Transverse colon (tissue), 4 donors: ENCODE results near the gene NELFE. TPM values are rescaled to one million over a fixed set of nuclear protein-coding genes. Genes with fewer than 3 reads are reported as not detected.
"Not testable (repeated sequence)": the region's sequence is repeated elsewhere in the genome, so short reads cannot be mapped to it uniquely, and the experiment has no call there.

ENCODE experiments used
- DNase-seq: peaks from one replicate; pipeline ENCODE4 v3.0.0-alpha.2; 2019
- H3K27ac ChIP-seq, 4 donors: fragments of 200-600 bp; sonication (generic); 2 replicates each; pipeline ENCODE4 v1.5.1; 2016 to 2018; ENCODE audit warnings: inconsistent platforms in 4 of 4
- H3K27me3 ChIP-seq: fragments of 200-600 bp; sonication (generic); 2 replicates; pipeline ENCODE4 v1.5.1; 2017; ENCODE audit warnings: inconsistent platforms
- H3K36me3 ChIP-seq, 4 donors: fragments of 200-600 bp; sonication (generic); 2 replicates each; pipeline ENCODE4 v1.5.1; 2017 to 2019; ENCODE audit warnings: inconsistent platforms in 4 of 4
- H3K4me1 ChIP-seq, 4 donors: fragments of 200-600 bp; sonication (generic); 2 replicates each; pipeline ENCODE4 v1.5.1; 2017 to 2020; ENCODE audit warnings: inconsistent platforms in 4 of 4
- H3K4me3 ChIP-seq, 4 donors: fragments of 200-600 bp; sonication (generic); 1 replicate in 1 of 4; 2 replicates in 3 of 4; pipeline versions ENCODE4 v1.5.1 to v1.6.1; 2017 to 2019; ENCODE audit warnings: inconsistent platforms in 4 of 4
- H3K9me3 ChIP-seq, 2 donors: fragments of 200-600 bp; sonication (generic); 2 replicates each; pipeline ENCODE4 v1.5.1; 2017 to 2019; ENCODE audit warnings: inconsistent platforms in 2 of 2
- WGBS, 2 donors: methylation state at CpG; one replicate each; pipeline ENCODE4 v1.1.5; 2018; ENCODE audit warnings: low coverage in 1 of 2; 5-methylcytosine and 5-hydroxymethylcytosine counted together
- in situ Hi-C, 4 donors: fragments of 200-750 bp; cut with MboI; loops; one replicate each; pipeline versions ENCODE4 v1.15.0 to v1.15.1; 2017; ENCODE audit warnings: low sequenced_read_pairs in 3 of 4, low pct_ligation_motif_present in 1 of 4, low pct_unique_long_range_greater_than_20kb in 1 of 4
- intact Hi-C: fragments of 100-400 bp; cut with DNase I; formaldehyde crosslinking; loops from one replicate; pipeline ENCODE4 v1.15.1; 2023; ENCODE audit warnings: low total_unique reads
- total RNA-seq, 4 donors: library from RNA; depleted of rRNA; stranded (reverse); fragments of >200 nt; gene quantifications; one replicate each; pipeline ENCODE4 v1.1.0, GENCODE V29; 2016

The NELFE gene
- total RNA-seq, 4 donors from 2014 or later = 59.2 to 114 (median 88.0) TPM

DNA sequence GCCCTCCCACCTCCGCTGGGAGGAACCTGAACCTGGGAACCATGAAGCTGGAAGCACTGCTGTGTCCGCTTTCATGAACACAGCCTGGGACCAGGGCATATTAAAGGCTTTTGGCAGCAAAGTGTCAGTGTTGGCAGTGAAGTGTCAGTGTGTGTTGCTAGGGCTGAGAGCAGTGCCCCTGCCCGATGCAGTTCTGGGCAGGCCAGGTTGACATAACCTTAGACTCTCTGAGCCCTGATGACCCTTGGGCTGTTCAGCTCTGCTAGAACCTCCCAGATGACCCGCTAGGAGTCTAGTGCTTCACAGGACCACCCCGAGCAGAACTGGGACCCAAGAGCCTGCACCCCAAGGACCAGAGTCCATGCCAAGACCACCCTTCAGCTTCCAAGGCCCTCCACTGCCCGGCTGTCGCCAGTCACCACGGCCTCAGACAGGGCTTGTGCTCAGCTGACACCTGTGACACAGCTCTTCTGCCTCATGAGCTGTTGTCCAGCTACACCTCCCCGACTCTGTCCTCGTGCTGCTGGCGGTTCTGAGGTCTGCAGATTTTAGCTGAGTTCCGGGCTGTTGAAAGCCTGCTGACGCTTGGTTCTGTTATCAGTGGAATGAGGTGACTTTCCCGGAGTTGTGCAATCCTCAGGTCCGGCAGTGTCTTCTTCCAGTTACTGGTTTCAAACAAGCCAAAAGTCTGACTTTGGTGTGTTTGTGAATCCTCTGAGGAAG, 43.9 kb upstream of the NELFE start:
- intact Hi-C loops, DNase-seq, H3K9me3 ChIP-seq, H3K27ac ChIP-seq, H3K4me3 ChIP-seq, H3K36me3 ChIP-seq, H3K4me1 ChIP-seq, H3K27me3 ChIP-seq, in situ Hi-C loops: not testable (repeated sequence)
- no CpG with 5 or more reads among the region's 15 CpGs for WGBS, 2 donors

DNA sequence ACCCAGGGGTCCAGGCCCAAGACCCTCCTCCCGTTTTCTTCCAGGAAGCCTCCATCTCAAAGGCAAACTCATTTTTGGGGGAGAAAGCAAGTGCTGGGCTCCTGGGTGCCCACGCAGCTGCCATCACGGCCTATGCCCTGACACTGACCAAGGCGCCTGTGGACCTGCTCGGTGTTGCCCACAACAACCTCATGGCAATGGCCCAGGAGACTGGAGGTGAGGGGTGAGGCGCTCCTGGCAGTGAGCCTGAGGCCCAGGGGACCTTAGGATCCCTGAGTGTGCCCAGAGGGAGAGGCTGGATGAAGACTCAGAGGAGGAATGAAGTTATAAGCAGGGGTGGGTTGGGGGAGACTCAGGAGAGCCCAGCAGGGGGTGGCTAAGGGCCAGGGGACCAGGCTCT, 37.6 kb upstream of the NELFE start:
- H3K36me3 ChIP-seq, H3K27ac ChIP-seq, H3K4me3 ChIP-seq, intact Hi-C loops, in situ Hi-C loops, H3K4me1 ChIP-seq, H3K27me3 ChIP-seq, DNase-seq, H3K9me3 ChIP-seq: not testable (repeated sequence)
- no CpG with 5 or more reads among the region's 6 CpGs for WGBS, 2 donors

DNA sequence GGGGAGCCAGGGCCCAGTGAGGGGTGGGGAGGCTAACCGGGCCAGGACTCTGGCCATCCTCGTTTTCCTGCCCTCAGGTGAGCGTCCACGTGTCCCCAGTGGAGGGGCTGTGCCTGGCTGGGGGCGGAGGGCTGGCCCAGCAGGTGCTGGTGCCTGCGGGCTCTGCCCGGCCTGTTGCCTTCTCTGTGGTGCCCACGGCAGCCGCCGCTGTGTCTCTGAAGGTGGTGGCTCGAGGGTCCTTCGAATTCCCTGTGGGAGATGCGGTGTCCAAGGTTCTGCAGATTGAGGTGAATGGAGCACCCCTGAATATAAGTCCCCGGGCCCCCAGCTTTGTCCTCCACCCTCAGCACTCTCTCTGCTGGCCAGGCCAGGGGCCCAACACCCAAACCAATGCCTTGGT, 35.6 kb upstream of the NELFE start:
- 97% methylated on average over 9 of the region's 14 CpGs; no CpG with 5 or more reads in 1 of the 2 donors for WGBS, 2 donors
- not testable (repeated sequence) for DNase-seq

GRCh38 chr6:31989363-31989762, 30.6 kb upstream of the NELFE start:
- H3K27me3 ChIP-seq, H3K9me3 ChIP-seq, in situ Hi-C loops, intact Hi-C loops, H3K36me3 ChIP-seq, H3K4me3 ChIP-seq, H3K4me1 ChIP-seq, H3K27ac ChIP-seq, DNase-seq: not testable (repeated sequence)
- no CpG with 5 or more reads among the region's 10 CpGs for WGBS, 2 donors

More for the DNA sequence above, 35.6 kb upstream of the NELFE start:
- H3K9me3 ChIP-seq, H3K27me3 ChIP-seq, in situ Hi-C loops, H3K4me3 ChIP-seq, H3K36me3 ChIP-seq, intact Hi-C loops, H3K27ac ChIP-seq, H3K4me1 ChIP-seq: not testable (repeated sequence)

DNA sequence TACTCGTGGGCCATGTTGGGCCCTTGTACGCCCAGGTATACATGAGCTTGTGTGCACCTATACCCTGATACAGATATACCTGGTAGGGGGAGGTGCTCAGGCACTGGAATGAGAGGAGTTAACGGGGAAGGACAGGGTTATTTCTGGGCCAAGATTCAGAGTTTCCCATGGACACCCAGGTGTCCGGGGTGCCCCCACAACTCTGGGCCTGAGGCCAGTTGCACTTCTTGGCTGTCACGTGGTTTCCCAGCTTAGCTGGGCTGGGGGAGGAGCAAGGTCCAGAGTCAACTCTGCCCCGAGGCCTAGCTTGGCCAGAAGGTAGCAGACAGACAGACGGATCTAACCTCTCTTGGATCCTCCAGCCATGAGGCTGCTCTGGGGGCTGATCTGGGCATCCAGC, 23.0 kb upstream of the NELFE start, which contains the start of gene C4A:
Gene C4A, plus strand, starts transcription at position 314 of the 400 bp plus-strand sequence. Its CDS starts 51 bp downstream, at position 365.
- no CpG with 5 or more reads among the region's 7 CpGs for WGBS, 2 donors
- H3K9me3 ChIP-seq, H3K4me3 ChIP-seq, in situ Hi-C loops, intact Hi-C loops, H3K36me3 ChIP-seq, H3K4me1 ChIP-seq, H3K27me3 ChIP-seq, H3K27ac ChIP-seq, DNase-seq: not testable (repeated sequence)

DNA sequence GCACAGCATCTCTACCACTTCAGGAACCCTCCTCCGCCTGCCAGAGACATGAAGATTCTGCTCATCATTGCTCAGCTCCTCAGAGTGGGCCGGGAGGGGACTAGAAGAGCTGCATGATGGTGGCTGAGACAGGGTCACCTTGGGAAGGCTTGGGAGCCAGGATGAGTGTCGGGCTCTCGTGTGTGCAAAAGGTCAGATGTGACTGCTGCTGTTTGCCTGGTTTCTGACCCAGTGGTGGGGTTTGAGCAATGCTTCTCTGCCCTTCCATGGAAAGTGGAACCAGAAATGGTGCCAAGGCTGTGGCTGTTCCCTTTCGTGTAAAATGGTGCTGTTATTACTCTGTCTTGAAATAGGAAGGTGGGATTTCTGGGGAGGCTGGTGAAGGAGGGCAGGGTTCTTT, 22.2 kb upstream of the NELFE start:
- no CpG with 5 or more reads among the region's 5 CpGs for WGBS, 2 donors
- H3K27me3 ChIP-seq, H3K27ac ChIP-seq, H3K9me3 ChIP-seq, H3K4me3 ChIP-seq, in situ Hi-C loops, H3K4me1 ChIP-seq, intact Hi-C loops, H3K36me3 ChIP-seq, DNase-seq: not testable (repeated sequence)

DNA sequence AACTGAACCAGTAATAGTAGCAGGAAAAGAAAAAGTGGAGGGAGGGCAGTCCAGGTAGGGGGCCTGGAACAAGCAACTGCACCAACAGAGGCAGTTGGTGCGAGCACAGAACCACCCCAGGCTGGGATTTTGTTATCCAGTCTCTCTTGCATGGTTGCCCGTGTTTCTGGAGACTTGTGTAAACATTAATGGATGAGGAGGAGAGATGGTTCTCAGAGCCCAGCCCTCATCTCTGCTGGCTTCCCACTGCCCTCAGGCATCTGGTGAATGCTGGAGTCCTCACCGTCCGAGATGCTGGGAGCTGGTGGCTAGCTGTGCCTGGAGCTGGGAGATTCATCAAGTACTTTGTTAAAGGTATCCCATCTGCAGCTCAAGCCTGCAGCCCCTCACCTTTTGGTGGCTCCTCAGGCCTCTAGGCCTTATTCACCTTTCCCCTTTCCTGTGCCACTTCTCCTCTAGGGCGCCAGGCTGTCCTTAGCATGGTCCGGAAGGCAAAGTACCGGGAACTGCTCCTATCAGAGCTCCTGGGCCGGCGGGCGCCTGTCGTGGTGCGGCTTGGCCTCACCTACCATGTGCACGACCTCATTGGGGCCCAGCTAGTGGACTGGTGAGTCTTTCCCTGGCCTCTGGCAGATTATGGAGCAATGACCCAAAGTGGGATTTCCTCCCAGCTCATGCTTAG, 21.6 kb upstream of the NELFE start:
- H3K4me3 ChIP-seq, H3K36me3 ChIP-seq, H3K9me3 ChIP-seq, H3K27me3 ChIP-seq, intact Hi-C loops, H3K4me1 ChIP-seq, in situ Hi-C loops, DNase-seq, H3K27ac ChIP-seq: not testable (repeated sequence)
- 70 to 96% methylated on average over 2 to 5 of the region's 13 CpGs for WGBS, 2 donors
